K562 (cell line): ENCODE measurements around the gene FXYD1. TPM values are rescaled to one million over a fixed set of nuclear protein-coding genes. Genes with fewer than 3 reads are reported as not detected.

ENCODE experiments used
- BACH1 ChIP-seq: fragments of 200-800 bp; sonication (Bioruptor generic); IDR thresholded peaks from 2 replicates; pipeline ENCODE4 v1.6.1; 2016; ENCODE audit warnings: missing genetic modification characterization, missing compliant biosample characterization
- E2F8 ChIP-seq: fragments of 450-650 bp; IDR thresholded peaks from 2 replicates; pipeline ENCODE4 v1.7.1; 2018; ENCODE audit warnings: mild to moderate bottlenecking, low read depth; ENCODE audit not compliant: partially characterized antibody
- EZH2 ChIP-seq: IDR thresholded peaks from 2 replicates; pipeline ENCODE4 v1.6.1; 2012; ENCODE audit warnings: low read depth, mild to moderate bottlenecking, inconsistent platforms, low read length, borderline replicate concordance
- KAT8 ChIP-seq: fragments of 450-650 bp; IDR thresholded peaks from 2 replicates; pipeline ENCODE4 v1.6.1; 2016; ENCODE audit warnings: low read depth, mild to moderate bottlenecking
- MYNN ChIP-seq, 2 experiments: sonication (generic); formaldehyde crosslinking in 1 of 2; IDR thresholded peaks; 2 replicates each; pipeline versions ENCODE4 v1.5.0 to v1.6.1; 2016 to 2020; ENCODE audit warnings: antibody characterized with exemption in 1 of 2, missing genetic modification reagents in 1 of 2
- POLR2A ChIP-seq: fragments of 450-650 bp; conservative IDR thresholded peaks from 2 replicates; pipeline ENCODE4 v1.6.1; 2016
- POLR2H ChIP-seq: IDR thresholded peaks from 2 replicates; pipeline ENCODE4 v1.6.1; 2016; ENCODE audit warnings: missing genetic modification characterization, low read depth, mild to moderate bottlenecking, control low read depth, missing compliant biosample characterization, moderate library complexity
- PRPF4 ChIP-seq: fragments of 200-400 bp; formaldehyde crosslinking; IDR thresholded peaks from one replicate; pipeline ENCODE4 v1.6.1; 2017; ENCODE audit warnings: low read length, low read depth, mild to moderate bottlenecking; ENCODE audit not compliant: insufficient read depth, poor library complexity, severe bottlenecking
- PYGO2 ChIP-seq: fragments of 450-650 bp; IDR thresholded peaks from 2 replicates; pipeline ENCODE4 v1.6.1; 2016; ENCODE audit warnings: mild to moderate bottlenecking, missing genetic modification characterization, moderate library complexity, missing compliant biosample characterization
- SAFB ChIP-seq: fragments of 200-400 bp; formaldehyde crosslinking; IDR thresholded peaks from 2 replicates; pipeline ENCODE4 v1.6.1; 2017; ENCODE audit warnings: low read depth, low read length, borderline replicate concordance
- SUPT5H ChIP-seq: fragments of 450-650 bp; IDR thresholded peaks from 2 replicates; pipeline ENCODE4 v1.6.1; 2016
- TEAD1 ChIP-seq, 2 experiments: fragments of 450-650 bp in 1 of 2; sonication (generic) in 1 of 2; formaldehyde crosslinking; IDR thresholded peaks; 2 replicates each; pipeline versions ENCODE4 v1.4.0 to v1.8.0; 2020 to 2022; ENCODE audit warnings: mild to moderate bottlenecking in 2 of 2, missing genetic modification reagents in 1 of 2
- polyA plus RNA-seq, 8 experiments: library from polyadenylated mRNA; depleted of rRNA in 4 of 8; stranded (reverse) in 5 of 8; unstranded in 3 of 8; fragments of >200 nt; fragmentation: Nextera tagmentation in 2 of 8; fragmentation: Illumina TruSeq in 1 of 8; extraction: Ambion mirVana in 2 of 8; extraction: Trizol in 1 of 8; gene quantifications; 2 replicates each; pipeline versions ENCODE4 v1.2.1 to v1.2.3, GENCODE V29; 2011 to 2014; ENCODE audit warnings: inconsistent platforms in 1 of 8, missing spikeins in 1 of 8
- total RNA-seq, 7 experiments: library from RNA; depleted of rRNA in 6 of 7; stranded (reverse); fragments of >200 nt in 6 of 7; fragmentation: Illumina TruSeq in 2 of 7; extraction: Trizol in 2 of 7; gene quantifications; 2 replicates each; pipeline versions ENCODE4 v1.2.1 to v1.2.3, GENCODE V29; 2011 to 2021; ENCODE audit warnings: low replicate concordance in 1 of 7

The FXYD1 gene
- total and polyA plus RNA-seq, 9 of the 15 experiments (the other 6 are each of a cell fraction or from before 2014, with no cell fraction given), result 0.40 to 3.2 (median 1.8) TPM; not detected in 3

DNA sequence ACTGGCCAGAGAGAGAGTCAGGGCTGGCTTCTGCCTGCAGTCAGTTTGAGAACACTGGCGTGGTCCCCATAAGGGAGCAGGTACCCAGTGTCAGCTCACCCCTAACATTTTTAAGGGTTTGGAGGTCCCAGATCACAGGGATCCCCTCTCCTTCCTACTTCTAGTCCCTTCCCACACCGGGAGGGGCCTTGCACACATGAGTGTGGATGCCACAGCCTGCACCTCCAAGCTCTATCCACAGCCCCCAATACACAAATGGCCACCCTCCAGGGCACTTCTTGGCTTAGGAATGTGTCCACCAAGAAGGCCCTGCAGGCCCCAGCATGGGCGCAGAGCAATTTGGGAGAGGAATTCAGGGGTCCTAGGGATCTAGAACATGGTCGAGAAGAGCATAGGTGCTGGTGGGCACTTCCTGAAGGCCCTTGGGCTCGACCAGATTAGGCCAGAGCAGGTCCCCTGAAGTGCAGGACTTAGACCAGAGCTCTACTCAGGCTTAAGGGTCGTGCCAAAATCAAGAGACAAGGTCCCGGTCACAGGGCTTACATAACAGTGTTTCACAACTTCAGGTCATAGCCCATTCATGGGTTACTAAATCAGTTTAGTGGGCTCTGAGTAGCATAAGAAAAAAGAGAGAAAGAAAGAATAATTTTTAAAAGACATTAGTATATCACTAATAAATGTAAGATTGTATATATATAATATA lies 31.9 kb downstream of the FXYD1 start (continued):
- TF ChIP-seq MYNN (IDR thresholded peaks at IDR 0.05) (peak; percentile 13; the same call in 1 of the 2 replicates), MYNN (CRISPR knock-in tag; IDR thresholded peaks at IDR 0.05) (no peak), PRPF4 (no peak), PYGO2 (tag) (no peak), TEAD1 (CRISPR knock-in tag; IDR thresholded peaks at IDR 0.05) (no peak), E2F8 (peak; percentile 15), EZH2 (no peak), SUPT5H (peak; percentile 65), SAFB (no peak), POLR2A (peak; percentile 70), POLR2H (0 out of 2 replicates have a peak, but pooled peaks have one; percentile 55), KAT8 (no peak), BACH1 (tag) (no peak)
